Keratinocyte (primary cell): Measurements from ENCODE around the gene ZNF688. TPM values are rescaled to one million over a fixed set of nuclear protein-coding genes. Genes with fewer than 3 reads are reported as not detected.
A peak's percentile ranks its signal among the peaks of the same experiment; 100 is the strongest.

Source experiments
- DNase-seq: peaks from one replicate; pipeline ENCODE4 v3.0.0-alpha.2; 2011; ENCODE audit warnings: low read depth, missing footprints, low spot score
- FAIRE-seq: peaks from 2 replicates; lab custom pipeline; 2011; peaks lifted over from hg19 to GRCh38; lab: Jason Lieb, UNC
- H2AFZ ChIP-seq: 2 replicates; pipeline ENCODE4 v1.6.0; 2012; ENCODE audit warnings: low read length, control low read depth, inconsistent platforms; ENCODE audit not compliant: control insufficient read depth
- H3K27ac ChIP-seq: 2 replicates; pipeline ENCODE4 v1.5.1; 2011; ENCODE audit warnings: low read length; ENCODE audit not compliant: control insufficient read depth, insufficient read depth
- H3K27me3 ChIP-seq: 3 replicates; pipeline ENCODE4 v1.6.0; 2011; ENCODE audit warnings: low read length; ENCODE audit not compliant: control insufficient read depth, insufficient read depth; ENCODE audit errors: extremely low read depth
- H3K36me3 ChIP-seq, 2 experiments: 2 replicates in 1 of 2; 3 replicates in 1 of 2; pipeline ENCODE4 v1.5.1; 2011; ENCODE audit warnings: low read length in 2 of 2, mild to moderate bottlenecking in 1 of 2; ENCODE audit not compliant: control insufficient read depth in 2 of 2, insufficient read depth in 2 of 2; ENCODE audit errors: extremely low read depth in 1 of 2
- H3K4me1 ChIP-seq: 3 replicates; pipeline ENCODE4 v1.5.1; 2011; ENCODE audit warnings: low read length; ENCODE audit not compliant: control insufficient read depth, insufficient read depth; ENCODE audit errors: extremely low read depth
- H3K4me2 ChIP-seq: 3 replicates; pipeline ENCODE4 v1.6.0; 2011; ENCODE audit warnings: low read depth, low read length; ENCODE audit not compliant: control insufficient read depth, insufficient read depth; ENCODE audit errors: extremely low read depth
- H3K4me3 ChIP-seq, 3 experiments: fragments of 200-600 bp in 1 of 3; sonication (generic) in 1 of 3; 2 replicates in 2 of 3; 3 replicates in 1 of 3; pipeline ENCODE4 v1.5.1; 2011 to 2016; ENCODE audit warnings: low read length in 3 of 3, mild to moderate bottlenecking in 3 of 3, control low read depth in 2 of 3, inconsistent platforms in 1 of 3, low read depth in 1 of 3, mixed read lengths in 1 of 3, mixed run types in 1 of 3, moderate library complexity in 1 of 3; ENCODE audit not compliant: control insufficient read depth in 2 of 3, insufficient read depth in 2 of 3; ENCODE audit errors: extremely low read depth in 1 of 3
- H3K79me2 ChIP-seq: 2 replicates; pipeline ENCODE4 v1.6.0; 2012; ENCODE audit warnings: low read length; ENCODE audit not compliant: control insufficient read depth, insufficient read depth
- H3K9ac ChIP-seq: 3 replicates; pipeline ENCODE4 v1.6.0; 2011; ENCODE audit warnings: low read length; ENCODE audit not compliant: control insufficient read depth, insufficient read depth; ENCODE audit errors: extremely low read depth
- H3K9me1 ChIP-seq: 3 replicates; pipeline ENCODE4 v1.6.0; 2011; ENCODE audit warnings: low read length; ENCODE audit not compliant: control insufficient read depth, insufficient read depth; ENCODE audit errors: extremely low read depth
- H3K9me3 ChIP-seq: 2 replicates; pipeline ENCODE4 v1.5.1; 2012; ENCODE audit warnings: low read depth, low read length; ENCODE audit not compliant: control insufficient read depth
- H4K20me1 ChIP-seq: 3 replicates; pipeline ENCODE4 v1.6.0; 2011; ENCODE audit warnings: low read length; ENCODE audit not compliant: control insufficient read depth, insufficient read depth; ENCODE audit errors: extremely low read depth
- EZH2 ChIP-seq: IDR thresholded peaks from one replicate; pipeline ENCODE4 v1.6.1; 2012; ENCODE audit warnings: inconsistent platforms, mild to moderate bottlenecking, low read length, moderate library complexity
- dilution Hi-C: fragments of 300-500 bp; cut with MboI; formaldehyde crosslinking; loops from one replicate; pipeline ENCODE4 v1.7.0; 2020; ENCODE audit warnings: low sequenced_read_pairs; ENCODE audit not compliant: extremely low pct_ligation_motif_present
- polyA plus RNA-seq, 5 experiments: library from polyadenylated mRNA; depleted of rRNA in 3 of 5; stranded (reverse) in 3 of 5; stranded (forward) in 1 of 5; unstranded in 1 of 5; fragments of >200 nt; gene quantifications; 1 replicate in 1 of 5; 2 replicates in 3 of 5; 3 replicates in 1 of 5; pipeline versions ENCODE4 v1.2.1 to v1.2.3, GENCODE V29; 2011 to 2012; ENCODE audit warnings: missing spikeins in 2 of 5, low read depth in 1 of 5, low replicate concordance in 1 of 5
- TF ChIP-seq, protein P1 (sequence below), 3 experiments: IDR thresholded peaks in 1 of 3; conservative IDR thresholded peaks in 1 of 3; optimal IDR thresholded peaks in 1 of 3; 2 replicates in 2 of 3; 3 replicates in 1 of 3; pipeline versions ENCODE3 to v1.5.1; 2011; ENCODE audit warnings: low read length in 3 of 3, mild to moderate bottlenecking in 3 of 3, moderate library complexity in 2 of 3, control low read depth in 1 of 3, inconsistent platforms in 1 of 3; ENCODE audit not compliant: insufficient read depth in 2 of 3; ENCODE audit errors: extremely low read depth in 1 of 3

Gene ZNF688
- polyA plus RNA-seq, 1 donor (not counting 4 experiments of a cell fraction or from before 2014, with no cell fraction given) = 4.9 TPM

DNA sequence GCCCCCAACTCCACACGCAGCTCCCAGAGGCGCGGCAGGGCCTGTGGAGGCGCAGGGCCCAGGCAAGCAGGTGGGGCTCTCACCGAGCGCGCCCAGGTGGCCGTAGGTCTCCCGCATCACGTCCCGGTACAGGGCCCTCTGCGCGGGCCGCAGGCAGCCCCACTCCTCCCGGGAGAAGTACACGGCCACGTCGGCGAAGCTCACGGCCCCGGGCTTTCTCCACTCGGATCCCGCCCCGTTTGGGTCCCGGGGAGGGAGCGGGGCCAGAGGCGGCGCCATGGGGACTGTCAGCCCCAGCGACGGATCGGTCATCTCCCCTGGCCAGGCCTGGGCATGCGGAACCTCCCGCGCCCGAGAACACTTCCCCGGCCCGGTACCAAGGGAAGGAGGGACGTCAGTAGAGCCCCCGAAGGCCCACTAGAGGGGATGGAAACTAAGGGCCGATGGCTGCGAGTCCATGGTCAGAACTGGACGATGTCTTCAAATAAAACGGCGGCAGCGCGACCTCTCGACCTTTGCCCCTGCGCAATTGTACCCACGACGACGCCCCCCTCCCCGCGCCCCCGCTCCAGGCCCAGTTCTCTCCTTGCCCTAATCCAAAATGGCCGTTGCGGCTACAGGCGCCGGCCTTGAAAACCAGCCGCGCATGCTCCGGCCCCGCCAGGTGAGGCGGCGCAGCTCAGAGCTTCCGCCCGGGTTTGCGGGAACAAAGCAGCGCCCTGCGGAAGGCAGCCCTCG is 37.0 kb downstream of the ZNF688 start, which contains the start of gene ZNF747:
ZNF747 (minus strand) TSS at position 491 of the 738 bp plus-strand sequence; CDS start at position 312, 179 bp downstream.
- Histone ChIP-seq H3K4me1 (peaks cover 11% of the 10 kb centered on the region), H2AFZ (peak within 1 kb of the TSS; percentile 97), H3K27ac (peak within 1 kb of the TSS; percentile 95), H3K9me1 (no peaks in the 10 kb centered on the region), H4K20me1 (no peaks in the 10 kb centered on the region), H3K27me3 (no peaks in the 10 kb centered on the region), H3K4me3 (peak within 1 kb of the TSS; percentile 52 to 95 (median 88)), H3K79me2 (peaks cover 11% of the 10 kb centered on the region), H3K9me3 (no peaks in the 10 kb centered on the region), H3K36me3 (no peaks in the 10 kb centered on the region), H3K9ac (peak within 1 kb of the TSS; percentile 96), H3K4me2 (peak within 1 kb of the TSS; percentile 97)
- no peak for DNase-seq
- no peak for TF ChIP-seq EZH2
- TF ChIP-seq, protein P1, sequence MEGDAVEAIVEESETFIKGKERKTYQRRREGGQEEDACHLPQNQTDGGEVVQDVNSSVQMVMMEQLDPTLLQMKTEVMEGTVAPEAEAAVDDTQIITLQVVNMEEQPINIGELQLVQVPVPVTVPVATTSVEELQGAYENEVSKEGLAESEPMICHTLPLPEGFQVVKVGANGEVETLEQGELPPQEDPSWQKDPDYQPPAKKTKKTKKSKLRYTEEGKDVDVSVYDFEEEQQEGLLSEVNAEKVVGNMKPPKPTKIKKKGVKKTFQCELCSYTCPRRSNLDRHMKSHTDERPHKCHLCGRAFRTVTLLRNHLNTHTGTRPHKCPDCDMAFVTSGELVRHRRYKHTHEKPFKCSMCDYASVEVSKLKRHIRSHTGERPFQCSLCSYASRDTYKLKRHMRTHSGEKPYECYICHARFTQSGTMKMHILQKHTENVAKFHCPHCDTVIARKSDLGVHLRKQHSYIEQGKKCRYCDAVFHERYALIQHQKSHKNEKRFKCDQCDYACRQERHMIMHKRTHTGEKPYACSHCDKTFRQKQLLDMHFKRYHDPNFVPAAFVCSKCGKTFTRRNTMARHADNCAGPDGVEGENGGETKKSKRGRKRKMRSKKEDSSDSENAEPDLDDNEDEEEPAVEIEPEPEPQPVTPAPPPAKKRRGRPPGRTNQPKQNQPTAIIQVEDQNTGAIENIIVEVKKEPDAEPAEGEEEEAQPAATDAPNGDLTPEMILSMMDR (optimal IDR thresholded peaks at IDR 0.05 in 1 of 3, IDR thresholded peaks at IDR 0.05 in 1 of 3, conservative IDR thresholded peaks at IDR 0.05 in 1 of 3; ENCODE audit: extremely low read depth in 1 of 3, insufficient read depth in 2 of 3, low read length in 3 of 3) = peak in 1 of 3 experiments; percentile 19
- FAIRE-seq = no peak
- dilution Hi-C loops = no loop called here

DNA sequence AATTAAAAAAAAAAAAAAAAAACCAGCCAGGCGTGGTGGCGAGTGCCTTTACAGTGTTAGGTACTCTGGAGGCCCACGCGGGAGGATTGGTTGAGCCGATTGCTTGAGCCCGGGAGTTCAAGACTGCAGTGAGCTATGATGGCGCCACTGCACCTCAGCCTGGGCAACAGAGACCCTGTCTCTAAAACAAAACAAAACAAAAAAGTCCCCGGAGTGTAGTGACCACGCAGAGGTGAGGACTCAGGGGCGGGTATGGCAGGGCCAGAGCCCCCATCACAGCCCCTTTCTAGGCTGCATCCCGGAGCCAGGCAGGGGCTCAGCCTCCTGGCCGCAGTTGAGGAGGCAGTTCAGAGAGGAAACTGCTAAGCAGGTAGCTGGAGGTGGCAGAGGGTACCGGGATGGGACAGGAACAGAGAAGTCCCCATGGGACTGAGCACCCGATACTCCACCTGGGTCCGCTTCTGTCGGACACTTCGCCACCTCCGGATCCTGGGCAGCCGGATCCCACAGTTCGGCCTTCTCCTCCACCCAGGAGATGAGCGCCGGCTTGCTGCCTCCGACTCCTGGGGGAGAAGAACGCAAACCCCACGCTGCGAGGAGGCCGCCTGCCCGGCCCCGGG is 37.7 kb downstream of the ZNF688 start:
- H4K20me1 ChIP-seq = no peaks in the 10 kb centered on the region
- peaks cover 13% of the 10 kb centered on the region for H3K4me1 ChIP-seq
- DNase-seq (no peak), FAIRE-seq (no peak)
- H3K79me2 ChIP-seq = peaks cover 11% of the 10 kb centered on the region
- H3K4me3 ChIP-seq = peak overlapping the region; percentile 52 to 95 (median 88)
- H3K4me2 ChIP-seq = peak overlapping the region; percentile 97
- H2AFZ ChIP-seq = peak overlapping the region; percentile 97
- no peak for TF ChIP-seq EZH2
- TF ChIP-seq, protein P1 (optimal IDR thresholded peaks at IDR 0.05 in 1 of 3, IDR thresholded peaks at IDR 0.05 in 1 of 3, conservative IDR thresholded peaks at IDR 0.05 in 1 of 3; ENCODE audit: extremely low read depth in 1 of 3, insufficient read depth in 2 of 3, low read length in 3 of 3) = no peak
- dilution Hi-C loops = no loop called here
- peak overlapping the region; percentile 95 for H3K27ac ChIP-seq
- H3K9ac ChIP-seq = peak overlapping the region; percentile 96
- no peaks in the 10 kb centered on the region for H3K9me1 ChIP-seq
- no peaks in the 10 kb centered on the region for H3K27me3 ChIP-seq
- no peaks in the 10 kb centered on the region for H3K36me3 ChIP-seq
- H3K9me3 ChIP-seq = no peaks in the 10 kb centered on the region
